Posterior cingulate gyrus (tissue), 11 donors: Measurements from ENCODE around the gene ATE1.

ENCODE experiments used
- DNase-seq, 10 donors: peaks; one replicate each; pipeline versions ENCODE4 v3.0.0 to v3.0.0-alpha.2; 2020 to 2021; ENCODE audit warnings: mixed read lengths in 3 of 10
- intact Hi-C: fragments of 100-400 bp; cut with DNase I; formaldehyde crosslinking; loops from one replicate; pipeline ENCODE4 v1.15.1; 2023

ATE1 gene

GRCh38 chr10:121886181-121886580 is 41.6 kb downstream of the ATE1 start:
- intact Hi-C loops, result loop anchor here (2.0 to 10.0 kb wide), 3 partner anchors 154 to 943 kb away; no protein-coding TSS in a partner anchor
- DNase-seq, result no peak

- no peak for DNase-seq
- intact Hi-C loops, result loop anchor here (10.0 kb wide), 1 partner anchor 276 kb away; no protein-coding TSS in a partner anchor
These were observed 46.9 kb downstream of the ATE1 start for GRCh38 chr10:121880895-121881294.

- no peak for DNase-seq
- intact Hi-C loops, result no loop called here
These were observed 48.4 kb downstream of the ATE1 start for GRCh38 chr10:121879476-121879875.

GRCh38 chr10:121873236-121873635 is 54.6 kb downstream of the ATE1 start:
- intact Hi-C loops, result no loop called here
- DNase-seq, result no peak

GRCh38 chr10:121870413-121870812 is 57.4 kb downstream of the ATE1 start:
- no peak for DNase-seq
- intact Hi-C loops, result no loop called here

- no peak for DNase-seq
- intact Hi-C loops, result no loop called here
These were observed 62.3 kb downstream of the ATE1 start for GRCh38 chr10:121865554-121865953.

- intact Hi-C loops, result no loop called here
- no peak for DNase-seq
These were observed 63.2 kb downstream of the ATE1 start for GRCh38 chr10:121864653-121865052.

GRCh38 chr10:121864168-121864567 is 63.7 kb downstream of the ATE1 start:
- intact Hi-C loops, result no loop called here
- no peak for DNase-seq

- DNase-seq, result no peak
- intact Hi-C loops, result no loop called here
These were observed 65.2 kb downstream of the ATE1 start for GRCh38 chr10:121862649-121863048.

GRCh38 chr10:121862042-121862441 is 65.8 kb downstream of the ATE1 start:
- no peak for DNase-seq
- intact Hi-C loops, result no loop called here

GRCh38 chr10:121860810-121861209 is 67.0 kb downstream of the ATE1 start:
- no peak for DNase-seq
- intact Hi-C loops, result no loop called here

GRCh38 chr10:121854809-121855445 is 72.9 kb downstream of the ATE1 start:
- DNase-seq, result no peak
- intact Hi-C loops, result no loop called here

GRCh38 chr10:121853950-121854349 is 73.9 kb downstream of the ATE1 start:
- intact Hi-C loops, result no loop called here
- no peak for DNase-seq

- no peak for DNase-seq
- intact Hi-C loops, result no loop called here
These were observed 76.0 kb downstream of the ATE1 start for GRCh38 chr10:121851786-121852185.

- DNase-seq, result no peak
- intact Hi-C loops, result no loop called here
These were observed 79.7 kb downstream of the ATE1 start for GRCh38 chr10:121848082-121848481.

GRCh38 chr10:121846555-121846954 is 81.3 kb downstream of the ATE1 start:
- DNase-seq, result no peak
- intact Hi-C loops, result no loop called here

- intact Hi-C loops, result no loop called here
- DNase-seq, result no peak
These were observed 82.6 kb downstream of the ATE1 start for GRCh38 chr10:121845044-121845784.

GRCh38 chr10:121844537-121844936 is 83.3 kb downstream of the ATE1 start:
- intact Hi-C loops, result no loop called here
- DNase-seq, result no peak

GRCh38 chr10:121843379-121843778 is 84.5 kb downstream of the ATE1 start:
- no peak for DNase-seq
- intact Hi-C loops, result no loop called here

GRCh38 chr10:121841862-121842261 is 86.0 kb downstream of the ATE1 start:
- intact Hi-C loops, result no loop called here
- no peak for DNase-seq

- intact Hi-C loops, result no loop called here
- DNase-seq, result no peak
These were observed 88.9 kb downstream of the ATE1 start for GRCh38 chr10:121838931-121839330.

GRCh38 chr10:121838149-121838548 is 89.7 kb downstream of the ATE1 start:
- no peak for DNase-seq
- intact Hi-C loops, result no loop called here
